Measurements from ENCODE around the gene ASIC4. TPM values are rescaled to one million over a fixed set of nuclear protein-coding genes. Genes with fewer than 3 reads are reported as not detected.

Gene ASIC4
- total and polyA plus RNA-seq, 12 donors: 0.15 to 0.43 (median 0.20) TPM; not detected in 7

- H3K4me1 ChIP-seq: peaks cover 9 to 43% (median 25%) of the 10 kb centered on the region in 9 donors
- TF ChIP-seq CTCF (IDR thresholded peaks at IDR 0.05): no peak
- intact Hi-C loops (cut with DNase I): loop anchor here in 2 of 10 donors (2.0 to 5.0 kb wide), 2 partner anchors 43 to 61 kb away; no protein-coding TSS in a partner anchor
- no peaks in the 10 kb centered on the region for H3K36me3 ChIP-seq
- no peak for DNase-seq
- ATAC-seq: peak in 5 of 8 donors; percentile 13 to 61 (median 20)
- 64 to 80% methylated on average over 7 to 8 of the region's 8 CpGs for WGBS, 2 donors
- no peaks in the 10 kb centered on the region for H3K9me3 ChIP-seq
- peaks cover 5 to 93% (median 39%) of the 10 kb centered on the region in 7 donors for H3K27me3 ChIP-seq
- peak overlapping the region in 3 of 10 donors; percentile 39 to 81 (median 77) for H3K27ac ChIP-seq
- H3K4me3 ChIP-seq: no peak overlapping the region
Measured at GRCh38 chr2:219520079-219520478, 5.8 kb downstream of the ASIC4 start.

GRCh38 chr2:219521066-219521880 lies 7.0 kb downstream of the ASIC4 start:
- Histone ChIP-seq H3K36me3 (no peaks in the 10 kb centered on the region), H3K9me3 (no peaks in the 10 kb centered on the region), H3K4me3 (no peak overlapping the region), H3K27me3 (peaks cover 5 to 92% (median 41%) of the 10 kb centered on the region in 7 donors), H3K4me1 (peaks cover 14 to 52% (median 25%) of the 10 kb centered on the region in 9 donors), H3K27ac (peak overlapping the region in 7 of 10 donors; percentile 35 to 81 (median 62))
- intact Hi-C loops (cut with DNase I): loop anchor here in 2 of 10 donors (2.0 to 5.0 kb wide), 2 partner anchors 44 to 62 kb away; no protein-coding TSS in a partner anchor
- DNase-seq: peak in 1 of 2 donors; percentile 45
- ATAC-seq: peak; percentile 58 to 79 (median 66)
- 15 to 18% methylated on average over 14 of the region's 14 CpGs for WGBS, 2 donors
- TF ChIP-seq CTCF (IDR thresholded peaks at IDR 0.05): peak; percentile 18 to 69 (median 54)

- Histone ChIP-seq H3K27me3 (peaks cover 5 to 94% (median 52%) of the 10 kb centered on the region in 7 donors), H3K9me3 (no peaks in the 10 kb centered on the region), H3K4me3 (peak overlapping the region in 9 of 10 donors; percentile 7 to 42 (median 27)), H3K4me1 (peaks cover 15 to 63% (median 30%) of the 10 kb centered on the region in 9 donors), H3K27ac (peak overlapping the region in 7 of 10 donors; percentile 23 to 81 (median 62)), H3K36me3 (no peaks in the 10 kb centered on the region)
- 3 to 5% methylated on average over 58 to 70 of the region's 70 CpGs for WGBS, 2 donors
- no peak for DNase-seq
- peak in 1 of 9 donors; percentile 18 for TF ChIP-seq CTCF (IDR thresholded peaks at IDR 0.05)
- intact Hi-C loops (cut with DNase I): loop anchor here in 1 of 10 donors (5.0 kb wide), 1 partner anchor 45 kb away; no protein-coding TSS in a partner anchor
- peak in 6 of 8 donors; percentile 1 to 35 (median 18) for ATAC-seq
Measured at GRCh38 chr2:219522111-219523030, 8.1 kb downstream of the ASIC4 start.
